Fibroblast of lung (primary cell): ENCODE results near the gene RHOB. TPM values are rescaled to one million over a fixed set of nuclear protein-coding genes. Genes with fewer than 3 reads are reported as not detected.

Source experiments
- DNase-seq, 2 donors: peaks; one replicate each; pipeline versions ENCODE4 v3.0.0 to v3.0.0-alpha.2; 2010; ENCODE audit warnings: low read depth in 2 of 2
- H2AFZ ChIP-seq: 2 replicates; pipeline ENCODE4 v1.5.1; 2012; ENCODE audit warnings: low read length, control low read depth, inconsistent platforms
- H3K27ac ChIP-seq: 2 replicates; pipeline ENCODE4 v1.5.1; 2011; ENCODE audit warnings: low read length, control low read depth; ENCODE audit not compliant: insufficient read depth
- H3K27me3 ChIP-seq: 2 replicates; pipeline ENCODE4 v1.5.1; 2011; ENCODE audit warnings: mild to moderate bottlenecking, low read length; ENCODE audit not compliant: control insufficient read depth, insufficient read depth
- H3K36me3 ChIP-seq: 2 replicates; pipeline ENCODE4 v1.5.1; 2011; ENCODE audit warnings: low read length; ENCODE audit not compliant: control insufficient read depth, insufficient read depth
- H3K4me1 ChIP-seq: 2 replicates; pipeline ENCODE4 v1.5.1; 2011; ENCODE audit warnings: low read length; ENCODE audit not compliant: control insufficient read depth, insufficient read depth; ENCODE audit errors: extremely low read depth
- H3K4me2 ChIP-seq: 2 replicates; pipeline ENCODE4 v1.5.1; 2011; ENCODE audit warnings: low read length, control low read depth; ENCODE audit not compliant: insufficient read depth; ENCODE audit errors: extremely low read depth
- H3K4me3 ChIP-seq, 4 experiments: fragments of 200-600 bp in 1 of 4; sonication (generic) in 1 of 4; replicated peaks in 1 of 4; 2 replicates each; pipeline ENCODE4 v1.5.1; 2011 to 2016; ENCODE audit warnings: low read length in 4 of 4, low read depth in 3 of 4, mild to moderate bottlenecking in 3 of 4, control low read depth in 2 of 4, inconsistent platforms in 1 of 4, mixed read lengths in 1 of 4; ENCODE audit not compliant: insufficient read depth in 1 of 4; ENCODE audit errors: control extremely low read depth in 1 of 4
- H3K79me2 ChIP-seq: 2 replicates; pipeline ENCODE4 v1.5.1; 2012; ENCODE audit warnings: mild to moderate bottlenecking, low read length, inconsistent platforms; ENCODE audit not compliant: control insufficient read depth, insufficient read depth
- H3K9ac ChIP-seq: 2 replicates; pipeline ENCODE4 v1.5.1; 2011; ENCODE audit warnings: mild to moderate bottlenecking, low read length, control low read depth; ENCODE audit not compliant: insufficient read depth
- H3K9me3 ChIP-seq: 2 replicates; pipeline ENCODE4 v1.5.1; 2012; ENCODE audit warnings: low read depth, low read length; ENCODE audit not compliant: control insufficient read depth, insufficient read depth
- H4K20me1 ChIP-seq: 2 replicates; pipeline ENCODE4 v1.5.1; 2011; ENCODE audit warnings: low read length; ENCODE audit not compliant: control insufficient read depth, insufficient read depth; ENCODE audit errors: extremely low read depth
- EZH2 ChIP-seq: IDR thresholded peaks from 2 replicates; pipeline ENCODE4 v1.5.1; 2012; ENCODE audit warnings: low read length, control low read depth, mild to moderate bottlenecking; ENCODE audit errors: missing control alignments
- polyA plus RNA-seq, 2 donors: library from polyadenylated mRNA; depleted of rRNA in 1 of 2; stranded (reverse) in 1 of 2; unstranded in 1 of 2; fragments of >200 nt; gene quantifications; 2 replicates each; pipeline ENCODE4 v1.2.1, GENCODE V29; 2011 to 2012; ENCODE audit warnings: missing spikeins in 1 of 2
- total RNA-seq: library from RNA; depleted of rRNA; stranded (reverse); fragments of >200 nt; gene quantifications from 2 replicates; pipeline ENCODE4 v1.2.1, GENCODE V29; 2014
- TF ChIP-seq, protein P1 (sequence below), 2 donors: IDR thresholded peaks in 1 of 2; conservative IDR thresholded peaks in 1 of 2; 1 replicate in 1 of 2; 2 replicates in 1 of 2; pipeline ENCODE4 v1.5.1; 2011 to 2012; ENCODE audit warnings: low read length in 2 of 2, control low read depth in 1 of 2, inconsistent platforms in 1 of 2, low read depth in 1 of 2, mild to moderate bottlenecking in 1 of 2

Gene RHOB
- total and polyA plus RNA-seq, 2 donors (not counting 1 experiment from before 2014, with no cell fraction given), result 113 to 171 TPM

DNA sequence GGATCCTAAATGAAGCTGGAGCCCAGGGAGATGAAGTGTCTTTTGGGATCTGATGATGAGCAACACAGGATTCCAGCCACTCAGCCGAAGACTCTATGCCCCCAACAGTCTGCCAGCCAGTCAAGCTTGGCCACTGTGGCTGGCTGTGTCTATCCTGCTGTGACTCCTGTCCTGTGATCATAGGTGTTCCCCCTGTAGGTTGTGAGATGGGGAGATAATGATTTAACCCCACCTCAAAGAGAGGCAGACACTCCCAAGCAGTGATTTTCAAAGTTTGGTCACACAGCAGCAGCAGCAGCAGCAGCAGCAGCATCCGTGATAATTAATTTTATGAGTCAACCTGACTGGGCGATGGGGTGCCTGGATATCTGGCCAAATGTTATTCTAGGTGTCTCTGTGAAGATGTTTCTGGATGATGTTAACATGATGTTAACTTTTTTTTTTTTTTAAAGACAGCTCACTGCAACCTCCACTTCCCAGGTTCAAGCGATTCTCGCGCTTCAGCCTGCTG, 21.4 kb upstream of the RHOB start:
- H3K79me2 ChIP-seq, result no peaks in the 10 kb centered on the region
- peaks cover 45% of the 10 kb centered on the region for H3K4me1 ChIP-seq
- H3K27me3 ChIP-seq, result no peaks in the 10 kb centered on the region
- no peaks in the 10 kb centered on the region for H4K20me1 ChIP-seq
- H3K36me3 ChIP-seq, result no peaks in the 10 kb centered on the region
- H3K27ac ChIP-seq, result peak overlapping the region; percentile 68
- peak; percentile 62 to 72 for DNase-seq
- no peak overlapping the region for H3K9ac ChIP-seq
- H2AFZ ChIP-seq, result no peak overlapping the region
- H3K4me3 ChIP-seq, result no peak overlapping the region
- peak overlapping the region; percentile 62 for H3K4me2 ChIP-seq
- TF ChIP-seq, protein P1, sequence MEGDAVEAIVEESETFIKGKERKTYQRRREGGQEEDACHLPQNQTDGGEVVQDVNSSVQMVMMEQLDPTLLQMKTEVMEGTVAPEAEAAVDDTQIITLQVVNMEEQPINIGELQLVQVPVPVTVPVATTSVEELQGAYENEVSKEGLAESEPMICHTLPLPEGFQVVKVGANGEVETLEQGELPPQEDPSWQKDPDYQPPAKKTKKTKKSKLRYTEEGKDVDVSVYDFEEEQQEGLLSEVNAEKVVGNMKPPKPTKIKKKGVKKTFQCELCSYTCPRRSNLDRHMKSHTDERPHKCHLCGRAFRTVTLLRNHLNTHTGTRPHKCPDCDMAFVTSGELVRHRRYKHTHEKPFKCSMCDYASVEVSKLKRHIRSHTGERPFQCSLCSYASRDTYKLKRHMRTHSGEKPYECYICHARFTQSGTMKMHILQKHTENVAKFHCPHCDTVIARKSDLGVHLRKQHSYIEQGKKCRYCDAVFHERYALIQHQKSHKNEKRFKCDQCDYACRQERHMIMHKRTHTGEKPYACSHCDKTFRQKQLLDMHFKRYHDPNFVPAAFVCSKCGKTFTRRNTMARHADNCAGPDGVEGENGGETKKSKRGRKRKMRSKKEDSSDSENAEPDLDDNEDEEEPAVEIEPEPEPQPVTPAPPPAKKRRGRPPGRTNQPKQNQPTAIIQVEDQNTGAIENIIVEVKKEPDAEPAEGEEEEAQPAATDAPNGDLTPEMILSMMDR (conservative IDR thresholded peaks at IDR 0.05 in 1 of 2, IDR thresholded peaks at IDR 0.05 in 1 of 2; ENCODE audit: low read depth in 1 of 2, low read length in 2 of 2), result no peak
- no peak for TF ChIP-seq EZH2
- no peaks in the 10 kb centered on the region for H3K9me3 ChIP-seq

GRCh38 chr2:20425884-20426283, 21.0 kb upstream of the RHOB start:
- no peaks in the 10 kb centered on the region for H3K27me3 ChIP-seq
- H3K9ac ChIP-seq, result no peak overlapping the region
- peaks cover 46% of the 10 kb centered on the region for H3K4me1 ChIP-seq
- H3K79me2 ChIP-seq, result no peaks in the 10 kb centered on the region
- no peaks in the 10 kb centered on the region for H4K20me1 ChIP-seq
- no peaks in the 10 kb centered on the region for H3K36me3 ChIP-seq
- H3K4me2 ChIP-seq, result no peak overlapping the region
- no peak overlapping the region for H2AFZ ChIP-seq
- TF ChIP-seq EZH2, result no peak
- no peak overlapping the region for H3K4me3 ChIP-seq
- peak overlapping the region; percentile 19 for H3K27ac ChIP-seq
- DNase-seq, result peak in 1 of 2 donors; percentile 53
- H3K9me3 ChIP-seq, result no peaks in the 10 kb centered on the region

DNA sequence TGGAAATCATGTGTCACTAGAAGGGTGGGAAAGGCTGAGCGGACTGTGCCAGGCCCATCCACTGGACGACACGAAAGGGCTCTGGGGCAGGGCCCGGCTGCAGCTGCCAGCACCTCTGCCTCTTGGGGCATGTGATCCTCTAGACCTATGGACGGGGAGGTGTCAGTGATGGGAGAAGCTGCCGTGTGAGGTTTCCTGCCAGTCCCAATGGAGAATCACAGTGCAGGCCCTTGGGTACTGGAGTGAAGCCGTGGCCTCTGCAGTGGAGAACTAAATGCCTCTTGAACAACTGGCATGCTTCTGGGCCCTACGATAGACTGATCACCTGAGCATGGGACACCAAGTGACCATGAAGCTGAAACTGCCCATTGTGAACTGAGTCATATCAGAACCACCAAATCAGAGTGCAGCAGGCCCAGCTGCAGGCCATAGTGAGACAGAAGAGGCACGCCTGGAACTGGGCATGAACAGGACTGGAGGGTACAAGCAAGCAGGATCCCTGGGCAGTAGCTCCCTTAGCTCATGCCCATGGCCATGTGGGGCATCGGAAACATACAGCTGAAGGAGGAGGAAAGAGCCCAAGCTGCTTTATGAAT, 18.8 kb upstream of the RHOB start:
- peaks cover 30% of the 10 kb centered on the region for H3K4me1 ChIP-seq

More for the DNA sequence above, 18.8 kb upstream of the RHOB start:
- TF ChIP-seq, protein P1 (conservative IDR thresholded peaks at IDR 0.05 in 1 of 2, IDR thresholded peaks at IDR 0.05 in 1 of 2; ENCODE audit: low read depth in 1 of 2, low read length in 2 of 2), result no peak
- no peak for TF ChIP-seq EZH2
- DNase-seq, result no peak
- no peak overlapping the region for H3K27ac ChIP-seq
- no peak overlapping the region for H2AFZ ChIP-seq
- no peaks in the 10 kb centered on the region for H3K79me2 ChIP-seq
- no peaks in the 10 kb centered on the region for H3K27me3 ChIP-seq
- no peak overlapping the region for H3K9ac ChIP-seq
- no peak overlapping the region for H3K4me2 ChIP-seq
- H3K4me3 ChIP-seq, result no peak overlapping the region
- H4K20me1 ChIP-seq, result no peaks in the 10 kb centered on the region
- H3K36me3 ChIP-seq, result no peaks in the 10 kb centered on the region
- no peaks in the 10 kb centered on the region for H3K9me3 ChIP-seq
